Gastroesophageal sphincter (tissue), 3 donors: ENCODE data around the gene HSPA6.
"Not testable (repeated sequence)": the region's sequence is repeated elsewhere in the genome, so short reads cannot be mapped to it uniquely, and the experiment has no call there.

ENCODE experiments used
- POLR2AphosphoS5 ChIP-seq: sonication (generic); formaldehyde crosslinking; IDR thresholded peaks from one replicate; pipeline ENCODE4 v1.6.1; 2017; ENCODE audit warnings: antibody characterized with exemption
- TF ChIP-seq, protein P1 (sequence below), 4 experiments: fragments of 200-600 bp in 2 of 4; fragments of 450-650 bp in 2 of 4; sonication (generic) in 1 of 4; IDR thresholded peaks; one replicate each; pipeline ENCODE4 v1.5.1; 2017 to 2019; ENCODE audit warnings: antibody characterized with exemption in 4 of 4, mild to moderate bottlenecking in 2 of 4, moderate library complexity in 2 of 4

GRCh38 chr1:161529463-161530104, 5.2 kb downstream of the HSPA6 start:
- TF ChIP-seq, protein P1, sequence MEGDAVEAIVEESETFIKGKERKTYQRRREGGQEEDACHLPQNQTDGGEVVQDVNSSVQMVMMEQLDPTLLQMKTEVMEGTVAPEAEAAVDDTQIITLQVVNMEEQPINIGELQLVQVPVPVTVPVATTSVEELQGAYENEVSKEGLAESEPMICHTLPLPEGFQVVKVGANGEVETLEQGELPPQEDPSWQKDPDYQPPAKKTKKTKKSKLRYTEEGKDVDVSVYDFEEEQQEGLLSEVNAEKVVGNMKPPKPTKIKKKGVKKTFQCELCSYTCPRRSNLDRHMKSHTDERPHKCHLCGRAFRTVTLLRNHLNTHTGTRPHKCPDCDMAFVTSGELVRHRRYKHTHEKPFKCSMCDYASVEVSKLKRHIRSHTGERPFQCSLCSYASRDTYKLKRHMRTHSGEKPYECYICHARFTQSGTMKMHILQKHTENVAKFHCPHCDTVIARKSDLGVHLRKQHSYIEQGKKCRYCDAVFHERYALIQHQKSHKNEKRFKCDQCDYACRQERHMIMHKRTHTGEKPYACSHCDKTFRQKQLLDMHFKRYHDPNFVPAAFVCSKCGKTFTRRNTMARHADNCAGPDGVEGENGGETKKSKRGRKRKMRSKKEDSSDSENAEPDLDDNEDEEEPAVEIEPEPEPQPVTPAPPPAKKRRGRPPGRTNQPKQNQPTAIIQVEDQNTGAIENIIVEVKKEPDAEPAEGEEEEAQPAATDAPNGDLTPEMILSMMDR (IDR thresholded peaks at IDR 0.05), result not testable (repeated sequence)
- TF ChIP-seq POLR2AphosphoS5, result not testable (repeated sequence)
